GM12864 (cell line): ENCODE measurements around the gene BBS4.
"Not testable (repeated sequence)": the region's sequence is repeated elsewhere in the genome, so short reads cannot be mapped to it uniquely, and the experiment has no call there.

Experiments used
- DNase-seq: peaks from one replicate; pipeline ENCODE4 v3.0.0-alpha.2; 2011; ENCODE audit warnings: low read depth
- H3K4me3 ChIP-seq: 2 replicates; pipeline ENCODE4 v1.5.1; 2011; ENCODE audit warnings: mild to moderate bottlenecking, low read depth, low read length, control low read depth
- CTCF ChIP-seq: IDR thresholded peaks from 2 replicates; pipeline ENCODE4 v1.5.1; 2011; ENCODE audit warnings: low read depth, mild to moderate bottlenecking, moderate library complexity, low read length, control low read depth, inconsistent platforms; ENCODE audit errors: missing control alignments

Gene BBS4

GRCh38 chr15:72690938-72691337, 4.9 kb downstream of the BBS4 start:
- no peak overlapping the region for H3K4me3 ChIP-seq
- no peak for TF ChIP-seq CTCF
- DNase-seq, result no peak

GRCh38 chr15:72698938-72699337, 12.9 kb downstream of the BBS4 start:
- no peak for DNase-seq
- TF ChIP-seq CTCF, result no peak
- no peak overlapping the region for H3K4me3 ChIP-seq

GRCh38 chr15:72700076-72700475, 14.1 kb downstream of the BBS4 start:
- no peak for TF ChIP-seq CTCF
- no peak for DNase-seq

GRCh38 chr15:72706266-72706665, 20.3 kb downstream of the BBS4 start:
- TF ChIP-seq CTCF, result no peak
- no peak overlapping the region for H3K4me3 ChIP-seq
- no peak for DNase-seq

More at GRCh38 chr15:72700076-72700475, 14.1 kb downstream of the BBS4 start:
- H3K4me3 ChIP-seq, result no peak overlapping the region

GRCh38 chr15:72708551-72709303, 22.7 kb downstream of the BBS4 start:
- DNase-seq, H3K4me3 ChIP-seq: not testable (repeated sequence)

- peak; percentile 82 for TF ChIP-seq CTCF
- peak; percentile 52 for DNase-seq
- H3K4me3 ChIP-seq, result no peak overlapping the region
Observed at GRCh38 chr15:72722071-72722696, 36.2 kb downstream of the BBS4 start.

- no peak for TF ChIP-seq CTCF
- no peak for DNase-seq
- H3K4me3 ChIP-seq, result no peak overlapping the region
Observed at GRCh38 chr15:72724028-72724427, 38.0 kb downstream of the BBS4 start.
